ENCODE measurements around the gene FAM193B.
A peak's percentile ranks its signal among the peaks of the same experiment; 100 is the strongest.
"Not testable (repeated sequence)": the region's sequence is repeated elsewhere in the genome, so short reads cannot be mapped to it uniquely, and the experiment has no call there.

The FAM193B gene

GRCh38 chr5:177575488-177575887 is 21.1 kb upstream of the FAM193B start:
- DNase-seq, result no peak

DNA sequence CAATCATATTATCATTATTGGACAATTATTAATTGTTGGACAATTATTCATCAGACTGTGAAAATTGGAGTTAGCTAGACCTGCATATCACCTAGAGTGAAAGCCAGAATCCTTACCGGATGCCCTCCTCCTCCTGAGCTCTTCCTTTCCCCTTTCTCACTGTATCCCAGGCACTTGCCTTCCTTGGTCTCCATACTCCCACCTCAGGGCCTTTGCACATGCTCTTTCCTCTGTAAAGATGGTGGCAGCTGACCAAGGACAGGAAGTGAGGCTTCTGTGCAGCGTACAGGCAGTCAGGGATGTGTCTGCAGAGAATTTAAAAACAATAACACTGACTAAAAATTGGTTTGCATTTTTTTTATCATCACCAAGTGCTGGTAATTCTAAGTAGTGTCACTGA is 15.5 kb upstream of the FAM193B start:
- DNase-seq, result no peak

GRCh38 chr5:177568326-177568725 is 14.0 kb upstream of the FAM193B start:
- no peak for DNase-seq

DNA sequence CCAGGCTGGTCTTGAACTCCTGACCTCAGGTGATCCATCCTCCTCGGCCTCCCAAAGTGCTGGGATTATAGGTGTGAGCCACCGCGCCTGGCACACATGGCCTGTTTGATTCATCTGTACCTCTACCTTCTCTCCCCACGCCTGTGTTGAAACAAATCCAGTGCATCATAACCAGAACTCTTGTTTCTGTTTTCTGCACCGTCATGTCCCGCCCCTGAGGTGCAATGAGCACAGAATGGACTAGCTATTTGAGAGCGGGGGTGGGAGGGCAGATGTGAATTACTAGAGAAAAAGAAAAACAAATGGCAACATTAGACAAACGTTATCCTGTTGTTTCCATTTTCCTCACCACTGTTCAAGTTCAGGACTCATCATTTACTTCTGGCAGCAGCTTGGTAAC is 10.7 kb upstream of the FAM193B start:
- no peak for DNase-seq

DNA sequence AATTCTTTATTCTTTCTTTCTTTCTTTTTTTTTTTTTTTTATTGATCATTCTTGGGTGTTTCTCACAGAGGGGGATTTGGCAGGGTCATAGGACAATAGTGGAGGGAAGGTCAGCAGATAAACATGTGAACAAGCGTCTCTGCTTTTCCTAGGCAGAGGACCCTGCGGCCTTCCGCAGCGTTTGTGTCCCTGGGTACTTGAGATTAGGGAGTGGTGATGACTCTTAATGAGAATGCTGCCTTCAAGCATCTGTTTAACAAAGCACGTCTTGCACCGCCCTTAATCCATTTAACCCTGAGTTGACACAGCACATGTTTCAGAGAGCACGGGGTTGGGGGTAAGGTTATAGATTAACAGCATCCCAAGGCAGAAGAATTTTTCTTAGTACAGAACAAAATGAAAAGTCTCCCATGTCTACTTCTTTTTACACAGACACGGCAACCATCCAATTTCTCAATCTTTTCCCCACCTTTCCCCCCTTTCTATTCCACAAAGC is 5.1 kb upstream of the FAM193B start:
- DNase-seq, result not testable (repeated sequence)

- DNase-seq, result no peak
These were observed 3.4 kb upstream of the FAM193B start for GRCh38 chr5:177557796-177558195.

DNA sequence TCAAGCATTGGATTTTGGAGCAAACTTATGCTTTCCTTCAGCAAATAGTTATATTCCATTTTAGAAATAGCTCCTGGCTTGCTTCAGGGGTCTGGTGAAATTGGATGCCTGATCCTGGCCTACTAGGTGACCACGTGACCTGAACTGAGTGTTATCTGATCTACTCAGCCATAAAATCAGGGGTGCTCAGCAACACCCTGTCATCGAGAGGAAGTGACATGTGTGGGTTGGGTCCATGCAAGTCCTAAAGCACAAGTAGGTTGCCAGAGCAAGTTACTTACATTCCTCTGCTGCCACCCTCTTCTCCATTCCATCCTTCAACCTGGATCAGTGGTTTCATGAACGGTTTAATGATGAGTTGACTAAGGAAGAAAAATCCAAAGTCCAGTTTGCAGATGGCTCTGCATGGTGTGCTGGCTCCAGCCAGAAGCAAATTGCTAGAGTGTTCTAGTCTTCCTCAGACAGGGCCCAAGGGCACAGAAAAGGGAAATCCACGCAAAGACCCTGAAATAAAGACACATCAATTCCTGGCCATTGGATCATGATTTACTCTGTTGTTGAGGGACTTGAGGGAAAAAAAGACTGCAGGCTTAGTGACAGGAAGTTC is 2.8 kb upstream of the FAM193B start:
- no peak for DNase-seq

DNA sequence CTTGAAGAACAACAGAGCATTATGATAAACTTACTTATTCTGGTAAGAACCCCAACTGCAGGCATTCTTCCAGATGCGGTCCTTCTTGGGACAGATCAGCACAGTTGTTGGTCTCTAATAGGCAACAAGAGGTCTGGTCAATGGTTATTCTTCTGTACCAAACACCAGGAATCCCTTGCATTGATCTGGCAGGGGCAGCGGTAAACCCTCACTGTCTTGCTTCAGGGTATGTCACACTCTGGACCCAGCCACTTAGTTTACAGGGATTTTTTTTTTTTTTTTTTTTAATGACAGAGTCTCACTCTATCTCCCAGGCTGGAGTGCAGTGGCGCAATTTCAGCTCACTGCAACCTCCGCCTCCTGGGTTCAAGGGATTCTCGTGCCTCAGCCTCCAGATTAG is 1.3 kb upstream of the FAM193B start:
- DNase-seq, result no peak

DNA sequence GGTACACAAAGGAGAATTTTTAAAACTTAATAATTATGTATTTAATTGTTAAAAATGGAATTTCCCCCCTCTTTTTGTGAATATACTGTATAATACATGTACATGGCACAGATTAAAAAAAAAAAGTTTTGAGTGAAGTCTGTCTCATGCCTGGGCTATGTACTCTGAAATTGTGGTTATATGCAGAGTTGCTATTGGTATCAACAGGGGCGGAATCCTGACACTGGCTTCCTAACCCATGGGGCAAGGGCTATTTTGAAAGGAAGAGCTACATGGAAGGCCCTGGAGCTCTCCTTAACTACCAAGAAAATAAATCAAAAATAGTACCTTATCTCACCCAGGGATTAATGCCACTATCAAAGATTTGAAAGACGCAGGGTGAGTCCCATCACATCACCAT is 865 bp upstream of the FAM193B start:
- no peak for DNase-seq

DNA sequence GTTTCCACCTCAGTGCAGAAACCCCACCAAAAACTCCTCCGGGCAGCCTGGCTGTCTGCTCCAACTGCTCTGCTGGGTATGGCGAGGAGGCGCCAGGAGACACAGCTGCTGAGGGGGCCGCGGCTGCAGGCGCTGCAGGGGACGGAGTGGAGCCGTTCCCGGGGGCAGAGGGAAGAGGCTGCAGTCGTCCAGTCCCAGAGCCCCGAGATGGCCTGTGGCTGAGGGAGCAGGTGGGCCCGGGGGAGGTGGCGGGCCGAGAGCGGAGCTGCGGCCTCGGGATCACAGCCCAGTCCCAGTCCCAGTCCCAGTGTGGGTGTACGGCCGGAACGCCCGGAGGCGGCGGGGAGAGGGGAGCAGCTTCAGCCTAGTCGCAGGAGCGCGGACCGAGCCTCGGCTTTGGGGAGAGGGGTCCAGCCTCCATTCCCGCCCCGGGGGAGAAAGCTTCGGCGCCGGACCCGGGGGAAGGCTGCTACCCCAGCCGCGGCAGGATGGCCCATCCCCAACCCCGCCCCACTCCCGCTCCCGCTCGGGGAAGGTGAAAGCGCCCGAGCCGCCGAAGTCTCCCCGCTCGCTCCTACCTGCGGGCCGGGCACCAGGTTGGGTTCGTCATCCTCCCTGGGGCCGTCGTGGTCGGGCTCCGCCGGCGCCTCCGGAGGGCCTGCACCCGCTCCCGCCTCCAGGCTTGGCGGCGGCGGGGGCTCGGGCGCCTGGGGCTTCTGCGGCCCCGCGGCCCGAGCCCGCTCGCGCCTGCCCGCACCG is 513 bp downstream of the FAM193B start:
- DNase-seq, result peak; percentile 55 to 61

DNA sequence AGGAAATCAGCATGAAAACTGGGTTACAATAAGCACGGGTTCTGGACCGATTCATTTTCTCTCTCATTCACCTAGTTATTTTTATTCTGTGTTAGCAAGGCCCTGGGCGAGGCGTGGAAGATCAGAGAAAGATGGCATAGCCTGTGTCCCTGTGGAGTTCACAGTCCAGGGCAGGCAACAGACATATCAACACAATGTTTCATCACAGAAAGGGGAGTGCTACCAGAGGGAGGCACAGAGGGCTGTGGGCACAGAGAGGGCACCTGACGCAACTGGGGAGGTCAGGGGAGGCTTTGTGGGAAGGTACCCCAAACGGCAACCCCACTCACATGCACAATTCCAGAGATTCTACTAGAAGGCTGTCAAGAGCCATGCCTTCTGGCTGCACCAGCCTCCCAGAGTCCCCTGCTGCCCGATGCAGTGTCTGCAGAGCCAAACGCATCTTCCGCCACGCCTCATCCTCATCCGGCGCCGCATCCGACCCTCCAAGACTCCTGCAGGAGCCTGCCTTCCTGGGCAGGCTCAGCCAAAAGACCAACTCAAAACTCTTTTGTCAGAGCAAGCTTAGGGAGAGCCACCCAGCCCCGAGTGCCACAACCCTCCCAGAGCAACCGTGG is 1.4 kb downstream of the FAM193B start:
- no peak for DNase-seq

DNA sequence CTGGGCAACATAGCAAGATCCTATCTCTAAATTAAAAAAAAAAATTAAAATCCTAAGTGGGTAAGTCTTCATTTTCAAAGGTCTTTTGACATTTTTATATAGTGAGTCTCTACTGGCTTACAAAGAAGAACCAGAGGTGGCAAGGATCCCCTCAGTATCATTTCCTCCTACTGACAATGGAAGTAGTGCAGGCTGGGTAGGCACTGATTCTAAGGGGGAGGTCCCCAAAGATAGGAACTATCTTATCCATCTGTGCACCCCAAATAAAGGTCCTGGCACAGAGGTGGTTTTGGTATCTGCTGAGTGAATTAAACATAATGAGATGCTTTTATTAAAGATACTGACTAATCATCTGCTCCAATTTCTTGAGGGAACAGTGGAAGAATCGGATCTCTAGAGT is 4.2 kb downstream of the FAM193B start:
- no peak for DNase-seq

- DNase-seq, result no peak
These were observed 5.9 kb downstream of the FAM193B start for GRCh38 chr5:177548495-177548894.

DNA sequence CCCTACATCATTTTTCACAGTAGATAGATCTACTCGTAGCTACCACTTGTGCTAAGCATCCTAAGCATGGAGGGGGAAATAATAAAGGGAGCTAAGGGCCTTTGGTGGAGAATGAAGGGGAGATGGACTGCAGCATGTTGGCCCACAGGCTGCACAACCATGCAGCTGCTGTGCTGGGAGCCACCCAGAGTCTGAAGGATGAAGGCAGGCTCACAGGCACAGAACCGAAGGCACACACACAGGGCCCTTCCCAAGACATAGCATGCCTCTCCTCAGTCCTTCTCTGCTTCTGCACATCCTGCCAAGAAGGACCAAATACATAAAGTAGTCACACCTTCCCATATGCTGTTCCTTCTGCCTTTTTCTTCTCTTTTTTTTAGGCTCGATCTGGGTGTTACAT is 6.6 kb downstream of the FAM193B start:
- DNase-seq, result no peak

GRCh38 chr5:177546258-177546741 is 8.1 kb downstream of the FAM193B start:
- no peak for DNase-seq

- DNase-seq, result no peak
These were observed 8.7 kb downstream of the FAM193B start for GRCh38 chr5:177545487-177546257.

DNA sequence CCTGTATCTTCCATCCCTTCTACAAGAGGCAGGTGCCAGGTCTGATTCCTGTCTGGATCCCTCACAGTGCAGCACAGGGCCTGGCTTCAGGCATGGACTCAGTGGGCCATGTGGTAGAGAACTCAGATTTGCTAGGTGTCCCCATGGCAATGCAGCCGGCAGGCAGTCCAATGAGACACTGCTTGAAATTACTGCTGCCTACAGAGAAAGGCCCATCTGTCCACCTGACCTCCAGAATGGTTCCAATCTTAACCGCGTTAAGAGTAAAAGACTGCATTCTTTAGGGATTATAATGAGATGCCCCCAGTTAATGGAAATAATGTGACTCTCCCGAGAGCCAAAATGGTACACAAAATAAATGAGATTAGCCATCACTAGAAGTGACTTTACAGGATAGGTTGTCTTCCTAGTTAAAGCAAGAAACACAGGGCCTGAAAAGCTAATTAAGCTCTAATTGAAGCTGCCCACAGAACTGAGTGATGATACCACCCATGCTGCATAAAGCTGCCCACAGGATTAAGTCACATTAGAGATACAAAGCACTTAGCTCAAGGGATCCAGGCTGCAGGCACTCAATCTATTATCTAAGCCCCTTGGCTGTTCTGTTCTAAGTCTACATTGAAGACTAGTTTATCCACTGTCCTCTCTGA is 11.4 kb downstream of the FAM193B start:
- no peak for DNase-seq

DNA sequence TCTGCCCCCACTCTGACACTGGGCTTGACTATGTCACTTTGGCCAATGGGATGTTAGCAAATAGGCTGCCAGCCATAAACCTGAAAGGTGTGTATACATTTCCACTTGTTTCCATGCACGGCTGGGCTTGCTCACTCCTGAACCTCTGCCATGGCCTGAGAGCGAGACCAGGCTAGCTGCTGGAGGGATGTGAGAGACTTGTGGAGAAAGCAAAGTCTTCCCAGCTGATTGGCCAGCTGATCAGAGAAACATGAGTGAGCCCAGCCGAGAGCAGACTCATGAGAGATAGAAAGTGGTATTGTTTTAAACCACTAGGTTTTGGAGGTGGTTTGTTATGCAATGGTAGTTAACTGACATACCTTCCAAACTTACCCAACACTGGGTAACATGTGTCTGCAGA is 13.9 kb downstream of the FAM193B start:
- no peak for DNase-seq

DNA sequence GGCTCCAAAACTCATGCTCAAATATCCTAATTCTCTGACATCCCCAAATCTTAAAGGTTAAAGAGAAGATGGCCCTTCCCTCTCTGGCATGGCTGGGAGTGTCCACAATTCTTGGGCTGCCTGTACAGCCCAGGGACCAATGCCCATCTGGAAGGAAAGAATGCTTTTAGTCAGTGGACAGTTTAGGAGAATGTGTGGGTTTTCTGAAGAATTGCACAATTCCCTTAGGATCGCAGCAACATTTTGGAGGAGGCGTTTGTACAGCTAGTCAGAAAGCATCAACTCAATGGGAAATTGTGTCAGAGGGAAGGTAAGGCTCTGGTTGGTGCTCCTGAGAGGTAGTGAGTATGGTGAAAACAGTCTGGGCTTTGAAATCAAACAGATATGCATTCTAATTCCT is 15.0 kb downstream of the FAM193B start:
- no peak for DNase-seq

- DNase-seq, result no peak
These were observed 15.5 kb downstream of the FAM193B start for GRCh38 chr5:177538876-177539275.

- DNase-seq, result no peak
These were observed 16.7 kb downstream of the FAM193B start for GRCh38 chr5:177537389-177538361.

All from stimulated activated CD4-positive, alpha-beta T cell treated with anti-CD3 and anti-CD28 coated beads, Interleukin-2, amount 100 ng/mL, for 24 hours (primary cell).